ACC112 (cell line): Measurements from ENCODE around the gene RAD51B.
A peak's percentile ranks its signal among the peaks of the same experiment; 100 is the strongest.

ENCODE experiments used
- H2AFZ ChIP-seq: fragments of 200-600 bp; sonication (generic); one replicate; pipeline ENCODE4 v1.6.0; 2017; ENCODE audit warnings: antibody characterized with exemption, low read length; ENCODE audit not compliant: unreplicated experiment
- H3K27ac ChIP-seq: fragments of 200-600 bp; sonication (generic); 2 replicates; pipeline ENCODE4 v1.5.1; 2014; ENCODE audit warnings: low read depth, mild to moderate bottlenecking, antibody characterized with exemption, low read length, moderate library complexity
- H3K27me3 ChIP-seq: fragments of 200-600 bp; sonication (generic); 2 replicates; pipeline ENCODE4 v1.6.1; 2014; ENCODE audit warnings: mild to moderate bottlenecking, antibody characterized with exemption, low read length, moderate library complexity, mixed read lengths; ENCODE audit not compliant: insufficient read depth
- H3K36me3 ChIP-seq: fragments of 200-600 bp; sonication (generic); 2 replicates; pipeline ENCODE4 v1.6.1; 2016; ENCODE audit warnings: mild to moderate bottlenecking, antibody characterized with exemption, low read length, moderate library complexity, mixed read lengths; ENCODE audit not compliant: insufficient read depth
- H3K4me1 ChIP-seq: fragments of 200-600 bp; sonication (generic); one replicate; pipeline ENCODE4 v1.6.1; 2016; ENCODE audit warnings: low read length, mixed read lengths; ENCODE audit not compliant: insufficient read depth, unreplicated experiment, control insufficient read depth
- H3K4me3 ChIP-seq: fragments of 200-600 bp; sonication (generic); 2 replicates; pipeline ENCODE4 v1.5.1; 2014; ENCODE audit warnings: mild to moderate bottlenecking, low read depth, low read length
- H3K79me2 ChIP-seq: fragments of 200-600 bp; sonication (generic); one replicate; pipeline ENCODE4 v1.6.0; 2016; ENCODE audit warnings: low read length; ENCODE audit not compliant: control insufficient read depth, unreplicated experiment, insufficient read depth

Gene RAD51B

GRCh38 chr14:68733086-68733914, 913.7 kb downstream of the RAD51B start:
- no peak overlapping the region for H3K4me3 ChIP-seq
- no peaks in the 10 kb centered on the region for H3K27me3 ChIP-seq
- no peaks in the 10 kb centered on the region for H3K4me1 ChIP-seq
- no peak overlapping the region for H2AFZ ChIP-seq
- H3K79me2 ChIP-seq = no peaks in the 10 kb centered on the region
- no peak overlapping the region for H3K27ac ChIP-seq
- no peaks in the 10 kb centered on the region for H3K36me3 ChIP-seq

- no peak overlapping the region for H2AFZ ChIP-seq
- no peak overlapping the region for H3K27ac ChIP-seq
- no peaks in the 10 kb centered on the region for H3K27me3 ChIP-seq
- no peak overlapping the region for H3K4me3 ChIP-seq
- H3K4me1 ChIP-seq = no peaks in the 10 kb centered on the region
- H3K79me2 ChIP-seq = no peaks in the 10 kb centered on the region
- H3K36me3 ChIP-seq = no peaks in the 10 kb centered on the region
Observed at GRCh38 chr14:68734231-68734732, 914.7 kb downstream of the RAD51B start.

DNA sequence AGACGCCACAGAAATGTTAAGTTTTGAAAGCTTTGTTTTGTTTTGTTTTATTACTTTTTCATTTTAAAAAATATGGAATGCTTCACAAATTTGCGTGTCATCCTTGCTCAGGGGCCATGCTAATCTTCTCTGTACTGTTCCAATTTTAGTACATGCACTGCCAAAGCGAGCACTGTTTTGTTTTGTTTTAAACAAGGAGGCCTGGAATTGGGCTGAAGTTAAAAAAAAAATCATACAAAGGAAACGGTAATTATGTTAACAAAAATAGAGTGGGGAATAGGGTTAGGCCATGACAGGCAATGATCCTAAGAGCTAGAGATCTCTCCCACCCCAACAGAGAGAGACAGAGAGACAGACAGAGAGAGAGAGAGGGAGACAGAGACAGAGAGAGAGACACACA, 916.3 kb downstream of the RAD51B start:
- Histone ChIP-seq H2AFZ (peak overlapping the region; percentile 75), H3K36me3 (no peaks in the 10 kb centered on the region), H3K4me1 (no peaks in the 10 kb centered on the region), H3K4me3 (no peak overlapping the region), H3K27me3 (no peaks in the 10 kb centered on the region), H3K27ac (no peak overlapping the region), H3K79me2 (no peaks in the 10 kb centered on the region)

DNA sequence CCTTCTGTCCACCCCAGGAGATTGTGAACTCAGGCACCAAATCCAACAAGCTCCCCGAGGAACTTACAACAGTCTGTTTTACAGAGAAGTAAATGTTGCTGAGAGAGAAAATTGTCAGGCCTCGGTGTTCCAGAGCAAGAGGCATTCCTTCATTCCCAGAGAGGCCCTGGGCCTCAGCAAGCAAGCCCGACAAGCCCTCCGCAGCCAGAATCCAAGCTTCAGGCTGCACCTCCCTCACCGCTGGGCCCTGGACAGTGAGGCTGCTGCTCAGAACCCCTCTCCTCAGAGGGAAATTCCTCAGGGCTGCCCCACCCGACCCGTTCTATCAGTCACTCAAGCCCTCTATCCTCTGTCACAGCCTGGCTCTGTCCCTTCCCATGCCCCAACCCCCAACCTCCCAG, 916.9 kb downstream of the RAD51B start:
- H3K4me3 ChIP-seq = no peak overlapping the region
- H3K27ac ChIP-seq = no peak overlapping the region
- no peaks in the 10 kb centered on the region for H3K36me3 ChIP-seq
- peak overlapping the region; percentile 75 for H2AFZ ChIP-seq
- no peaks in the 10 kb centered on the region for H3K4me1 ChIP-seq
- no peaks in the 10 kb centered on the region for H3K79me2 ChIP-seq
- no peaks in the 10 kb centered on the region for H3K27me3 ChIP-seq

- Histone ChIP-seq H3K27me3 (no peaks in the 10 kb centered on the region), H3K4me3 (no peak overlapping the region), H3K27ac (no peak overlapping the region), H3K36me3 (no peaks in the 10 kb centered on the region), H3K79me2 (no peaks in the 10 kb centered on the region), H3K4me1 (no peaks in the 10 kb centered on the region), H2AFZ (peak overlapping the region; percentile 75)
Observed at GRCh38 chr14:68737086-68737485, 917.5 kb downstream of the RAD51B start.

GRCh38 chr14:68738559-68738958, 919.0 kb downstream of the RAD51B start:
- Histone ChIP-seq H3K4me3 (no peak overlapping the region), H3K36me3 (no peaks in the 10 kb centered on the region), H3K27me3 (no peaks in the 10 kb centered on the region), H3K4me1 (no peaks in the 10 kb centered on the region), H3K27ac (no peak overlapping the region), H3K79me2 (no peaks in the 10 kb centered on the region), H2AFZ (no peak overlapping the region)

DNA sequence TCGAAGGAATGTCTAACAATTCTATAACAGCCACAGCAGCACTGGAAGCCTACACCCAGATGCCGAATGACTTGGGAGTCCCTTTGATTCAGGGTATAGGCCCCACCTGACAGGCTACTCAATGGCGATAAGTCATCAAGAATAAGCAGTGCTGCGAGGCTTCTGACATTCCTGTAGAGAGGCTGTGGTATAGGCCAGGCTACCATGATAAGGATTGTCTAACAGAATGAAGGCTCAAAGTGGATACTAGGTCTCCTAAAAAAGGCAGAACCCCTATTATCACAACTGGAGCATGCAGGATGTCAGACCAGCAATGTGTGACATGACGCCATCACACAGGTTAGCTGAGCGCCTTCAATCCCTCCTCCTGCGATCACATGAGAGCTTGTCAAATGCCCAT, 920.1 kb downstream of the RAD51B start:
- no peaks in the 10 kb centered on the region for H3K79me2 ChIP-seq
- H3K36me3 ChIP-seq = no peaks in the 10 kb centered on the region
- H3K27ac ChIP-seq = no peak overlapping the region
- no peaks in the 10 kb centered on the region for H3K4me1 ChIP-seq
- no peak overlapping the region for H2AFZ ChIP-seq
- no peak overlapping the region for H3K4me3 ChIP-seq
- H3K27me3 ChIP-seq = no peaks in the 10 kb centered on the region

GRCh38 chr14:68740788-68741476, 921.4 kb downstream of the RAD51B start:
- H3K36me3 ChIP-seq = no peaks in the 10 kb centered on the region
- H2AFZ ChIP-seq = no peak overlapping the region
- H3K4me1 ChIP-seq = no peaks in the 10 kb centered on the region
- no peak overlapping the region for H3K27ac ChIP-seq
- H3K4me3 ChIP-seq = no peak overlapping the region
- H3K27me3 ChIP-seq = no peaks in the 10 kb centered on the region
- no peaks in the 10 kb centered on the region for H3K79me2 ChIP-seq

DNA sequence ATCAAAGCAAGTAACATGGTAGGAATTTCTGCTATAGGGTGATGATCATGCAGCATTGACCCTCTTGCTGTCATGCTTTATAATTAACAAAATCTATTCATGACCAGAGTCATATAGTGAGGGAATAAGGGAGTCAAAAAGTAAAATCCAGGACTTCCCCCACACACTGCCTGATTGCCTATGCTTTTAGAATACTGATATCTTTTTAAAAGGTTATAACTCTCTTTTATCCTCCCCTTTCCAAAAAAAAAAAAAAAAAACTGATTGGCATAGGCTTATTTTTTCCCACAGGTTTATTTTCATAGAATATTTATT, 921.9 kb downstream of the RAD51B start:
- no peaks in the 10 kb centered on the region for H3K27me3 ChIP-seq
- no peak overlapping the region for H3K4me3 ChIP-seq
- no peaks in the 10 kb centered on the region for H3K79me2 ChIP-seq
- no peaks in the 10 kb centered on the region for H3K4me1 ChIP-seq
- H3K36me3 ChIP-seq = no peaks in the 10 kb centered on the region
- no peak overlapping the region for H2AFZ ChIP-seq
- H3K27ac ChIP-seq = no peak overlapping the region

GRCh38 chr14:68741839-68742470, 922.4 kb downstream of the RAD51B start:
- no peak overlapping the region for H3K27ac ChIP-seq
- no peaks in the 10 kb centered on the region for H3K4me1 ChIP-seq
- no peaks in the 10 kb centered on the region for H3K36me3 ChIP-seq
- no peak overlapping the region for H2AFZ ChIP-seq
- H3K79me2 ChIP-seq = no peaks in the 10 kb centered on the region
- no peaks in the 10 kb centered on the region for H3K27me3 ChIP-seq
- H3K4me3 ChIP-seq = no peak overlapping the region
